Brain microvascular endothelial cell (primary cell): ENCODE measurements around the gene LOXL1.
A peak's percentile ranks its signal among the peaks of the same experiment; 100 is the strongest.

Source experiments
- DNase-seq: peaks from one replicate; pipeline ENCODE4 v3.0.0-alpha.2; 2020
- H3K27ac ChIP-seq: fragments of 250-450 bp; sonication (Bioruptor Pico); 2 replicates; pipeline ENCODE4 v1.5.1; 2020; ENCODE audit warnings: mild to moderate bottlenecking, moderate library complexity
- H3K27me3 ChIP-seq: fragments of 250-450 bp; sonication (Bioruptor Pico); replicated peaks from 2 replicates; pipeline ENCODE4 v1.5.1; 2020; ENCODE audit warnings: mild to moderate bottlenecking
- H3K36me3 ChIP-seq: fragments of 250-450 bp; sonication (Bioruptor Pico); replicated peaks from 2 replicates; pipeline ENCODE4 v1.5.1; 2020; ENCODE audit warnings: mild to moderate bottlenecking
- H3K4me3 ChIP-seq: 2 replicates; pipeline ENCODE4 v1.5.1; 2011; ENCODE audit warnings: low read depth, mild to moderate bottlenecking, control low read depth, low read length, moderate library complexity
- CTCF ChIP-seq: IDR thresholded peaks from 2 replicates; pipeline ENCODE4 v1.5.1; 2011; ENCODE audit warnings: low read depth, mild to moderate bottlenecking, moderate library complexity, low read length, control low read depth, inconsistent platforms; ENCODE audit errors: missing control alignments
- in situ Hi-C: cut with HindIII; loops from 2 replicates; pipeline ENCODE4 v1.10.0; 2017; ENCODE audit warnings: low sequenced_read_pairs, low pct_ligation_motif_present

LOXL1 gene

GRCh38 chr15:73991260-73991659 is 65.0 kb downstream of the LOXL1 start:
- Histone ChIP-seq H3K36me3 (no peaks in the 10 kb centered on the region), H3K4me3 (peak overlapping the region; percentile 70), H3K27ac (no peak overlapping the region), H3K27me3 (no peaks in the 10 kb centered on the region)
- TF ChIP-seq CTCF, result no peak
- no peak for DNase-seq
- in situ Hi-C loops, result no loop called here

DNA sequence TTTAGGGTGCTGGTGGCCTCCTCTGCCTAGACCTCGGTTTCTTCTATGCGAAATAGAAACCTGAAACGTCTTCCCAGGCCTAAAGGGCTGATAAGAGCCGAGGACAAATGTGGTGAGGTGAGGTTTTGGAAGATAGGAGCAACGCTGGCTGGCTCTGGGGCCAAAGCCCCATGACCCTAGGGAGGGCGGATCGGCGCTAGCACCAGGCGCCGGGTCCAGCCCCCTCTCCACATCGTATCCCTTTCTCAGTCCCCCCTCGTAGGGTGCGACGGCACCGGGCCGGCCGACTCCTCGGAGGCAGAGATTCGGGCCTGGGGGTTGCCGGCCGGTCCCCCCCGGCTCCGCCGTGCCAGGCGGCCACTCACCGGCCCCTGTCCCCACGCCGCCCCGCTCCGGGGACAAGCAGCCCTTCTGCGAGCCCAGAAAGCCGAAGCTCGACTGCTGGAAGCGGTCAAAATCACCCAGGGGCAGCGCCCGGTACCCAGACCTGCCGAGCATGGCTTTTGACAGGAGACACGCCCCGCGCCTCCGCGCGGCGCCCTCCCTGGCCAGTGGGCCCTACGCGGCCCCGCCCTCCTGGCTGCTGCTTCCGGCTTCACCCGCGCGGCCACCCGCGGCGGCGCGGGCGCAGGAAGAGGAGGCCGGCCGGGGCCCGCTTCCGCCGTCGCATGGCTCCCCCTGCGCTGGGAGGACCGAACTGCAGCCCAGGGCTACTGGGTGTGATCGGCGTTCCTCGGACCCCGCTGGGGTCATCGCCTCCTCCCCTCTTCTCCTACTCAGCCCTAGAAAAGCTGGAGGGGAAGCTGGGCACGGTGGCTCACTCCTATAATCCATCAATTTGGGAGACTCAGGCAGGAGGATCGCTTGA is 65.7 kb downstream of the LOXL1 start, which contains the start of gene STOML1:
STOML1 (minus strand) TSS at position 570 of the 868 bp plus-strand sequence; CDS start at position 498, 72 bp downstream.
- H3K4me3 ChIP-seq, result peak within 1 kb of the TSS; percentile 70
- peak; percentile 82 for DNase-seq
- TF ChIP-seq CTCF, result peak; percentile 74
- in situ Hi-C loops, result no loop called here
- H3K27ac ChIP-seq, result peak within 1 kb of the TSS; percentile 22
- no peaks in the 10 kb centered on the region for H3K27me3 ChIP-seq
- H3K36me3 ChIP-seq, result no peaks in the 10 kb centered on the region

DNA sequence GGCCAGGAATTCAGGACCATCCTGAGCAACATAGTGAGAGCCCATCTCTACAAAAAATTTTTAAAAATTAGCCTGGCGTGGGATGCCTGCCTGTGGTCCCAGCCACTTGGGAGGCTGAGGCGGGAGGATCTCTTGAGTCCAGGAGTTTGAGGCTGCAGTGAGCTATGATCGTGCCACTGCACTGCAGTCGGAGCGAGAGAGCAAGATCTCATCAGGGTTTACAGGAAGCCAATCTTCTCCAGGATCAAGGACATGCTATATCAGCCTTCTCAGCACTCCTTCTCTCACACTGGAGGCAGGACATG is 66.3 kb downstream of the LOXL1 start:
- peak overlapping the region; percentile 35 for H3K4me3 ChIP-seq
- in situ Hi-C loops, result no loop called here
- H3K36me3 ChIP-seq, result no peaks in the 10 kb centered on the region
- TF ChIP-seq CTCF, result no peak
- H3K27me3 ChIP-seq, result no peaks in the 10 kb centered on the region
- no peak for DNase-seq
- H3K27ac ChIP-seq, result no peak overlapping the region

DNA sequence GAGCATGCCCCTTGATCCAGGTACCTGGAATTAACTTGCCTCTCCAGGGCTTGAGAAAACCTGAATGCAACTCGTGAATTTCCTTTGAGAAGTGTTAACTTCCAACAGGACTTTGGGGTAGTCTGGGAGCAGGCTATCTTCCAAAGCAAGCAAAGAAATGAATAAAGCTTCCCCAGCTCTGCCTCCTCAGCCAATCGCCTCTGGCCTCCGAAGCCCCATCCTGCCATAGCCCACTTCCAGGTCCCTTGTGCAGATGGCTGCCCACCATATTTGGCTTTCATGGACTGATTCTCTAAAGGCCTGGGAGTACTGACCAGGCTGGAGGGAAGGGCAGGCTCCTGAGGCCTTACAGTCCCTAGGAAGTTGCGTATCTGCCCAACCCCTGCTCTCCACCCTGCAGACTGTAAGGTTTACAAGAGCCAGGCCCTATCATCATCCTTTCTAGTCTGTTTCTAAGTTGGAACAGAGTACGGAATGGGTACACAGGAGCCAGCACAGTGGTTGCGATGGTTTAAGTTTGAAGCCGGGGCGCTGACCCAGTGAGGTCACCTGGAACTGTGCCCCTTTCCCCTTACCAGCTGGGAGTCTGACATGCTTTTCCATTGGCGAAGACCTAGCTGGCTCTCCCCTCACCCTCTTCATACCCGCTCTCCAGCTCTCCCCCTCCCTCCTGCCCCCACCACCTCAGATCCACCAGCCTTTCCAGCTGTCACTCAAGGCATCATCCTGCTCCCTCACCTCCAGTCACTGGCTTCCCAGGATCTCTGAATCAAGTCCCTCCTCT is 67.1 kb downstream of the LOXL1 start:
- Histone ChIP-seq H3K27ac (no peak overlapping the region), H3K27me3 (no peaks in the 10 kb centered on the region), H3K4me3 (no peak overlapping the region), H3K36me3 (peaks cover 6% of the 10 kb centered on the region)
- in situ Hi-C loops, result no loop called here
- no peak for TF ChIP-seq CTCF
- DNase-seq, result no peak

DNA sequence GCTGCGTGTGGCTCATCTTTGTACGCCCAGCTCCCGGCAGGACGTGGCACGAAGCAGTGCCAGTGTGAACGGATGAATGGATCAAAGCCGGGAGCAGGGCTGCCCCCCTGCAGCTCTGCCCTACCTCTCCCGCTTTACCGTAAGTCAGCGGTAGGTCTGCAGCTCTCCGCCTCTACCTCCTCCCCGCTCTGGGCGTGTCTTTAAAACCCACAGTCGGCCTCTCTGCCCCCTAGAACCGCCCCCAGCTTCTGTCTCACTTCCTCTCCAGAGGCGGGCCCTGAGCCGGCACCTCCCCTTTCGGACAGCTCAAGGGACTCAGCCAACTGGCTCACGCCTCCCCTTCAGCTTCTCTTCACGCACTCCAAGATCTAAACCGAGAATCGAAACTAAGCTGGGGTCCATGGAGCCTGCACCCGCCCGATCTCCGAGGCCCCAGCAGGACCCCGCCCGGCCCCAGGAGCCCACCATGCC is 68.2 kb downstream of the LOXL1 start, which contains the start of gene PML:
PML (plus strand) TSS at position 304 of the 471 bp plus-strand sequence; CDS start at position 401, 97 bp downstream.
- TF ChIP-seq CTCF, result no peak
- peak; percentile 97 for DNase-seq
- in situ Hi-C loops, result no loop called here
- Histone ChIP-seq H3K36me3 (peaks cover 17% of the 10 kb centered on the region), H3K4me3 (peak within 1 kb of the TSS; percentile 74), H3K27me3 (no peaks in the 10 kb centered on the region), H3K27ac (peak within 1 kb of the TSS; percentile 56)
